IPS DF 19.7 (cell line): ENCODE results near the gene HMX1.

Experiments
- DNase-seq: peaks from one replicate; pipeline ENCODE4 v3.0.0-alpha.2; 2013; ENCODE audit warnings: low read depth, low spot score

HMX1 gene

DNA sequence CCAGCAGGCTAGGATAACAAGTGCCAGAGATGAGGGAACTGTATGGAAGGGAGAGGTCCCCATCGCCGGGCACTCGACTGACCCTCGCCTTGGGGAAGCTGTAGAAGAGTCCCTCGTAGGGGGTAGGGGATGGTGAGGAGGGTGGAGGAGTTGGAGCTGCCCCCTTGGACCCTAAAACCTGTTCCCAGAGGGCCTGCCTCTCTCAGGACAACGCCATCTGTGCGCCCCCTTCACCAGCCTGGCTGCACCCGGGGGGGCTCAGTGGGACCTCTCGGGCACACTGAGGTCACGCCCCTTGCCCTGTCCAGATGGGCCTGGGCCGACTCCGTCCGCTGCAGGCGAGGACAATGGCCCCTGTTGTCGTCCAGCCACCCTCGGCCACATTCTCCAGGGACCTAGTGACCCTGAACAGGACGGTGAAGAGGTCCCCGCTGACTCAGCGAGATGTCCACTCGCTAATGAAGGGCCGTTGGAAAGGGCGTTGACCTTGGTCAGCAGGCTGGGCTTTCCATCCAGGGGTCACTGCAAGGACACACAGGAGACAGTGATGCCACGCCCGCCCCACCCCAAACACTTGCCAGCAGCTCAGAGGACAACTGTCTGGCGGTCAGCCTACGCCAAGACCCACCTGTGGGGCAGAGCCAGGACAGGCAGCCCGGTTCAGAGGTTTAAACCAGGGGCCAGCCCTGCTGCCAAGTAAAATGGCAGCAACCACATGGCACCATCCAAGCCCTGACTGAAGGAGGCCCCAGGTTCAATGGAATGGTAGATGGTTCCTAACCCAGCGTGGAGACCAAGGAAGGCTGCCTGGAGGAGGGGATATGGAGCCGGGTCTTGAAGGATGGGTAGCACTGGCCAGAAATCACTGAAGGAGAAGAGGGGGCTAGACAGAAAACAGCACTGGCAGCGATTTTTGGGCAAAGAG lies 51.2 kb downstream of the HMX1 start:
- no peak for DNase-seq

DNA sequence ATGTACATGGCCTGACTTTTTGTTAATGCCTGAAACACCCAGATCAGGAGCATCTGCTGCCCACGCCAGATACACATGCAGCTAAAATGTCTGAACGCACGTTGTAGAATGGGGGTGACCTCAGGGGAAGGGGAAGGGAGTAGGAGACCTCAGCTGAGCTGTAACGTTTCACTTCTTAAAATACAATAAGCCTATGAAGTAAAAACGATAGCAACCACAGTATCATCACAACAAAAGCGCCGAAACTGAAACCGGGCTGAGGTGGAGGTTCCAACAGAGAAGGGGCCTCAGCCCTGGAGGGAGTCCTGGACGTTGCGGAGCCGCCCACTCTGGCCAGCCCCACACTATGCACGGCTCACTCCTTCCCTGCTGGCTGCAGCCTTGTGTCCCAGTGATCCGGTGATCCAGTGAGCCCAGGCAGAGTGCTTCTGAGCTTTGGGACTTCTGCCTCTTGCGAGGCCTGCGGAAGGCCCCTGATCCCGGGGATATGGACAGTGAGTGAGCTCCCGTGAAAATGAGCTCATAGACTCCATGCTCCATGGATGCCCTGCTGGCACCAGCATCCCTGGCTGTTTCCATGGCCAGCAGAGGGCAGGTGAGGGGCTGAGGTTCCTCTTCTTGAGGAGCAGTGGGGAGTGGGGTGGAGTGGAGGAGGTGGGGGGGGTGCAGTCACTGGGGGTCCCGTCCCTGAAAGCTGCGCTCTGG lies 52.0 kb downstream of the HMX1 start:
- no peak for DNase-seq

- no peak for DNase-seq
These were observed 52.6 kb downstream of the HMX1 start for GRCh38 chr4:8819019-8819418.

- no peak for DNase-seq
These were observed 53.4 kb downstream of the HMX1 start for GRCh38 chr4:8818063-8818881.

DNA sequence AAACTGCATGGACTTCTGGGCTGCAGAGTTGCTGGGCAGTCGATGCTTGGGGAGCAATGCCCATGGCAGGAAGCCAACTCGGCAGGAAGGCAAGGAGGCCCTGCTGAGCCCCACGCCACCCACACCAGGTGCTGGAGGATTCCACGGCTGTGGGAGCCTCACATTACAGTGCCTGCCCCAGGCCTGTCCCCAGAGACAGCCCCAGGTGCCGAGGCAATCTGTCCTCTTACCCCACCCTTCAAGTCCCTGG lies 53.9 kb downstream of the HMX1 start:
- no peak for DNase-seq

- no peak for DNase-seq
These were observed 54.4 kb downstream of the HMX1 start for GRCh38 chr4:8817096-8817812.
